Natural killer cell (primary cell): ENCODE data around the gene SHISA3. TPM values are rescaled to one million over a fixed set of nuclear protein-coding genes. Genes with fewer than 3 reads are reported as not detected.

Experiments
- ATAC-seq, 3 donors: fragments of 150-1000 bp in 2 of 3; fragments of 200-7000 bp in 1 of 3; cut with Tn5 transposase; 1 replicate in 1 of 3; 2 replicates in 2 of 3; pipeline ENCODE4 v1.10.0; 2021; ENCODE audit warnings: mild to moderate bottlenecking in 2 of 3, moderate library complexity in 2 of 3
- DNase-seq, 2 donors: peaks; one replicate each; pipeline versions ENCODE4 v3.0.0 to v3.0.0-alpha.2; 2013 to 2021; ENCODE audit warnings: mixed read lengths in 1 of 2
- H3K27ac ChIP-seq: one replicate; pipeline ENCODE4 v1.5.1; 2013; ENCODE audit warnings: mild to moderate bottlenecking, low read length
- H3K27me3 ChIP-seq: one replicate; pipeline ENCODE4 v1.6.1; 2013; ENCODE audit warnings: low read length; ENCODE audit not compliant: control insufficient read depth, insufficient read depth
- H3K36me3 ChIP-seq: one replicate; pipeline ENCODE4 v1.6.1; 2013; ENCODE audit warnings: low read length; ENCODE audit not compliant: control insufficient read depth, insufficient read depth
- H3K4me1 ChIP-seq: one replicate; pipeline ENCODE4 v1.6.1; 2013; ENCODE audit warnings: low read length; ENCODE audit not compliant: control insufficient read depth, insufficient read depth
- H3K4me3 ChIP-seq: one replicate; pipeline ENCODE4 v1.5.1; 2013; ENCODE audit warnings: low read length
- H3K9me3 ChIP-seq: one replicate; pipeline ENCODE4 v1.6.1; 2013; ENCODE audit warnings: low read length; ENCODE audit not compliant: control insufficient read depth, insufficient read depth
- H3K27ac Mint-ChIP-seq, 2 donors: one replicate each; pipeline ENCODE4 v1.8.0; 2022; ENCODE audit warnings: mild to moderate bottlenecking in 2 of 2, mixed read lengths in 2 of 2, moderate library complexity in 1 of 2
- H3K27me3 Mint-ChIP-seq, 2 donors: one replicate each; pipeline ENCODE4 v1.8.0; 2022; ENCODE audit warnings: low read depth in 2 of 2, mixed read lengths in 2 of 2
- H3K36me3 Mint-ChIP-seq: one replicate; pipeline ENCODE4 v1.8.0; 2022; ENCODE audit warnings: mixed read lengths
- H3K4me1 Mint-ChIP-seq, 2 donors: one replicate each; pipeline ENCODE4 v1.8.0; 2022; ENCODE audit warnings: mixed read lengths in 2 of 2
- H3K4me3 Mint-ChIP-seq: one replicate; pipeline ENCODE4 v1.8.0; 2022; ENCODE audit warnings: mild to moderate bottlenecking, moderate library complexity, mixed read lengths
- H3K9me3 Mint-ChIP-seq, 2 donors: one replicate each; pipeline ENCODE4 v1.8.0; 2022; ENCODE audit warnings: mixed read lengths in 2 of 2
- CTCF ChIP-seq: fragments of 200-600 bp; IDR thresholded peaks from one replicate; pipeline ENCODE4 v1.8.0; 2022; ENCODE audit warnings: antibody characterized with exemption
- WGBS: methylation state at CpG from one replicate; pipeline ENCODE4 v1.1.7; 2013; ENCODE audit warnings: missing lambda C conversion rate; ENCODE audit not compliant: insufficient coverage; 5-methylcytosine and 5-hydroxymethylcytosine counted together
- intact Hi-C: fragments of 100-400 bp; cut with micrococcal nuclease; formaldehyde crosslinking; loops from one replicate; pipeline ENCODE4 v1.14.2; 2022
- total RNA-seq, 4 donors: library from RNA; stranded (reverse); fragments of 120-200 nt in 1 of 4; gene quantifications; one replicate each; pipeline versions ENCODE4 v1.2.3 to v1.2.4, GENCODE V29; 2013 to 2022

SHISA3 gene
- total RNA-seq, 3 donors from 2014 or later (not counting 1 experiment from before 2014, with no cell fraction given), result not detected

- H3K4me3 ChIP-seq, result no peak overlapping the region
- 94% methylated on average over 4 of the region's 5 CpGs for WGBS
- no peaks in the 10 kb centered on the region for H3K4me1 ChIP-seq
- H3K27me3 ChIP-seq, result no peaks in the 10 kb centered on the region
- H3K27ac ChIP-seq, result no peak overlapping the region
- no peak for TF ChIP-seq CTCF
- H3K36me3 Mint-ChIP-seq, result peaks cover 20% of the 10 kb centered on the region
- no peak for DNase-seq
- intact Hi-C loops, result no loop called here
- H3K4me3 Mint-ChIP-seq, result no peak overlapping the region
- H3K9me3 ChIP-seq, result no peaks in the 10 kb centered on the region
- H3K36me3 ChIP-seq, result peaks cover 60% of the 10 kb centered on the region
- no peak for ATAC-seq
- H3K27me3 Mint-ChIP-seq, result no peaks in the 10 kb centered on the region
- H3K27ac Mint-ChIP-seq, result no peak overlapping the region
- H3K4me1 Mint-ChIP-seq, result no peaks in the 10 kb centered on the region
- H3K9me3 Mint-ChIP-seq, result no peaks in the 10 kb centered on the region
Measured at GRCh38 chr4:42445038-42445437, 47.8 kb downstream of the SHISA3 start.

- Histone ChIP-seq H3K4me3 (no peak overlapping the region), H3K27ac (no peak overlapping the region), H3K4me1 (no peaks in the 10 kb centered on the region), H3K27me3 (no peaks in the 10 kb centered on the region), H3K9me3 (no peaks in the 10 kb centered on the region), H3K36me3 (peaks cover 60% of the 10 kb centered on the region)
- no peak for TF ChIP-seq CTCF
- H3K4me3 Mint-ChIP-seq, result no peak overlapping the region
- H3K27me3 Mint-ChIP-seq, result no peaks in the 10 kb centered on the region
- ATAC-seq (no peak), DNase-seq (no peak)
- no peak overlapping the region for H3K27ac Mint-ChIP-seq
- H3K4me1 Mint-ChIP-seq, result no peaks in the 10 kb centered on the region
- peaks cover 20% of the 10 kb centered on the region for H3K36me3 Mint-ChIP-seq
- H3K9me3 Mint-ChIP-seq, result no peaks in the 10 kb centered on the region
- intact Hi-C loops, result no loop called here
- 65% methylated on average over 5 of the region's 5 CpGs for WGBS
Measured at GRCh38 chr4:42446823-42447222, 49.5 kb downstream of the SHISA3 start.

Other genes starting within 250 kb of the SHISA3 start
- gene BEND4, start 244.8 kb upstream of the SHISA3 start, total RNA-seq, result under 1 TPM; 0.23 to 0.45 (median 0.43) TPM